Measurements from ENCODE around the gene PITX2.
"Not testable (repeated sequence)": the region's sequence is repeated elsewhere in the genome, so short reads cannot be mapped to it uniquely, and the experiment has no call there.

Gene PITX2

GRCh38 chr4:110609044-110609750 is 13.7 kb downstream of the PITX2 start:
- DNase-seq = peak; percentile 19

- no peak for DNase-seq
Measured at GRCh38 chr4:110605077-110605476, 17.8 kb downstream of the PITX2 start.

GRCh38 chr4:110602061-110602460 is 20.8 kb downstream of the PITX2 start:
- DNase-seq = no peak

GRCh38 chr4:110597582-110597981 is 25.3 kb downstream of the PITX2 start:
- DNase-seq = no peak

- DNase-seq = no peak
Measured at GRCh38 chr4:110596431-110596830, 26.4 kb downstream of the PITX2 start.

GRCh38 chr4:110595583-110595982 is 27.3 kb downstream of the PITX2 start:
- no peak for DNase-seq

GRCh38 chr4:110589297-110589696 is 33.6 kb downstream of the PITX2 start:
- DNase-seq = peak; percentile 27

- DNase-seq = no peak
Measured at GRCh38 chr4:110587666-110588285, 35.1 kb downstream of the PITX2 start.

- DNase-seq = peak; percentile 72
Measured at GRCh38 chr4:110586131-110586850, 36.6 kb downstream of the PITX2 start.

- not testable (repeated sequence) for DNase-seq
Measured at GRCh38 chr4:110576696-110577095, 46.2 kb downstream of the PITX2 start.

All from DMS53 (cell line).